GM10248 (cell line): ENCODE results near the gene ARHGAP45.

Experiments used
- CTCF ChIA-PET: fragments of 300-600 bp; sonication (Branson Sonifier 250); formaldehyde crosslinking; extraction: SDS; loops from one replicate; lab custom pipeline; 2021; ENCODE audit warnings: antibody characterized with exemption; lab: Yijun Ruan, JAX
- POLR2A ChIA-PET: fragments of 350-650 bp; sonication (Branson Sonifier 250); formaldehyde crosslinking; extraction: SDS; loops from one replicate; lab custom pipeline; 2020; ENCODE audit warnings: antibody characterized with exemption; lab: Yijun Ruan, JAX
- DNase-seq: peaks from one replicate; pipeline ENCODE4 v3.0.0; 2012; ENCODE audit errors: extremely low spot score
- TF ChIP-seq, protein P1 (sequence below): IDR thresholded peaks from 2 replicates; pipeline ENCODE4 v1.5.1; 2012; ENCODE audit warnings: mild to moderate bottlenecking, low read depth; ENCODE audit errors: extremely low read depth, missing control alignments, control extremely low read depth

The ARHGAP45 gene

DNA sequence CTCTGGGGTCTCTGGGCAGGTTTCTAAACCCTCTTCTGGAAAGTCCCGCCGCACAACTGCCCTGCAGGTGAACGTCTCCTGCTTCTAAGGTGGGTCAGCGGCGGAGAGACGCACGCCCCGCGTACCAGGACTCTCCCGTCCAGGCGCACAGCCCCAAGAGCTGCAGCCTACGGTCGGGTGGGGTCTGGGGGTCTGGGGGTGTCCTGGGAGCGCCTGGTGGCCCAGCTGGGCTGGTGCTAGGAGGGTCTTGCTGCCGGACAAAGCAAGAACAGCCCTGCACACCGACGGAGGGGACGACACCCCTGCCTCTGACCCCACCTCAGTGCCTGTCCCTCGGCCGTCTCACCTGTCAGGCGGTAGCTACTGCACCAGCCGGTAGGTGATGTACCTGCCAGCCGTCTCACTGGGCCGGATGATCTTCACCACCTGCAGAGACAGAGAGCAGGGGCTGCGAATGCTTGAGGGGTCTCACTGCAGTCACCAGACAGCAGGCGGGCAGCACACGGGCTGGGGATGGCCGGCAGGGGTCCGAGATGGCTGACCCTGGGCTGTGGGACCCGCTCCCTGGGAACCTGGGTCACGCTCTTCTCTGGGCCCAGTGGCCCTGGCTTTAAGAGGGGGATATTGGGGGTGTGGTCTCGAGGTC is 22.3 kb downstream of the ARHGAP45 start:
- no peak for DNase-seq
- TF ChIP-seq, protein P1, sequence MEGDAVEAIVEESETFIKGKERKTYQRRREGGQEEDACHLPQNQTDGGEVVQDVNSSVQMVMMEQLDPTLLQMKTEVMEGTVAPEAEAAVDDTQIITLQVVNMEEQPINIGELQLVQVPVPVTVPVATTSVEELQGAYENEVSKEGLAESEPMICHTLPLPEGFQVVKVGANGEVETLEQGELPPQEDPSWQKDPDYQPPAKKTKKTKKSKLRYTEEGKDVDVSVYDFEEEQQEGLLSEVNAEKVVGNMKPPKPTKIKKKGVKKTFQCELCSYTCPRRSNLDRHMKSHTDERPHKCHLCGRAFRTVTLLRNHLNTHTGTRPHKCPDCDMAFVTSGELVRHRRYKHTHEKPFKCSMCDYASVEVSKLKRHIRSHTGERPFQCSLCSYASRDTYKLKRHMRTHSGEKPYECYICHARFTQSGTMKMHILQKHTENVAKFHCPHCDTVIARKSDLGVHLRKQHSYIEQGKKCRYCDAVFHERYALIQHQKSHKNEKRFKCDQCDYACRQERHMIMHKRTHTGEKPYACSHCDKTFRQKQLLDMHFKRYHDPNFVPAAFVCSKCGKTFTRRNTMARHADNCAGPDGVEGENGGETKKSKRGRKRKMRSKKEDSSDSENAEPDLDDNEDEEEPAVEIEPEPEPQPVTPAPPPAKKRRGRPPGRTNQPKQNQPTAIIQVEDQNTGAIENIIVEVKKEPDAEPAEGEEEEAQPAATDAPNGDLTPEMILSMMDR: no peak
- CTCF ChIA-PET: interaction anchor here (1.0 to 2.0 kb wide), 4 partner anchors 9 to 155 kb away, joined by 3 to 5 read pairs (median 4); no protein-coding TSS in a partner anchor
- POLR2A ChIA-PET: interaction anchor here (0.5 to 1.4 kb wide), 2 partner anchors 17 to 251 kb away, joined by 3 read pairs; no protein-coding TSS in a partner anchor

DNA sequence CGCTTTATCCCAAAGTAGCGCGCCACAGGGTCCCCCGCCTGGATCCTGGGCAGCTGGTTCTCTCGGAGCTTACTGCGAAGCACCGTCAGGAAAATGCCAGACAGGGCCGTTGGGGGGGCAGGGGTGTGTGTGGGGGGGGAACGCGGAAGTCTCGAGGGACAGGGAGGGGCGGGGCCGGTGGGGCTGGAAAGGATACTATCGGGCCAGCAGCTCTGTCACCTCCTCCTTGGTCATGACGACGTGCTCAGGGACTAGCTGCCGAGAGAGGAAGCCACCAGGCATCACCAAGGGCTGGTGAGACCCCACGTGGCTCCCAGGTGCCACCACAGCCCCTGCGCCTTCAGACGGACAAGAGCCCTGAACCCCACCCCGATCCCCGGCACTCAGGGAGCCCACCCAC is 22.9 kb downstream of the ARHGAP45 start:
- no peak for DNase-seq
- TF ChIP-seq, protein P1: no peak
- ChIA-PET CTCF (interaction anchor here (1.1 to 2.0 kb wide), 2 partner anchors 10 to 25 kb away, joined by 4 to 5 read pairs; no protein-coding TSS in a partner anchor), POLR2A (interaction anchor here (1.2 to 1.4 kb wide), 2 partner anchors 16 to 23 kb away, joined by 3 read pairs; partner anchors contain the start of gene ARHGAP45)

DNA sequence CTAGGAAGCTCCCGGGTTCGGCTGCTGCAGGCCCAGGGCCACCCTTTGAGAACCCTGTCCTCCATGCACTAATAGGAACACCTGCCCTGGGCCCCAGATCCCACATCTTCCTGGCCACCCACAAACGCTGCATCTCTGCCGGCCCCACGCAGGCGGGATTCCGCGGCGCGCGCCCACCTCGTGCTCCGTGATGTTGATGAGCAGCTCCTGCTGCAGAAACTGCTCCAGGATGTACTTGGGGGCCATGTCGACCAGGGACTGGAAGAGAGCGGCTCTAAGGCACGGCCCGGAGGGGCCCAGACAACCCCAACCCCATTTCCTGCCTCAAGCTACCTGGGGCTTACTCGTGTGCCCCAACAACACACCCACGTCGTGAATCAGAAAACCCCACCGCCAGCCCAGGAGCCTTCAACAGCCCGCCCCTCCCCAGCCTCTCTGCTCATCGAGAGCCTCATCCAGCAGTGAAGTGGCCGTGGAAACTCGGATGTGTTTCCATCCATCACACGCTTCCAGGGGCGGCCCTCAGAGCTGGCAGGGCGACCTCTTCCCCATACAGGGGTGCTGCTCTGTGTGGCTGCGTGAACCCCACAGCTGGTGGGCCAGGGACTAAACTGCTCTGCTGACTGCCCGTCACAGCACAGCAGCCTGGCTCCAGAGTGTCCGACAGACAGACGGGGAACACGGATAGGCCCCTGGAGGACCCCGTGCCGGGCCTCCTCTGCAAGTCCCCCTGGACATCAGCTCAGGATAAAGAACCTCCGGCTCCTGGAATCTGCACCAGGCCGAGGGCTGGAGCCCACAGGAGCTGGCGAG is 24.0 kb downstream of the ARHGAP45 start:
- TF ChIP-seq, protein P1: no peak
- DNase-seq: no peak
- CTCF ChIA-PET: interaction anchor here (0.6 to 2.0 kb wide), 2 partner anchors 23 to 26 kb away, joined by 3 to 5 read pairs; no protein-coding TSS in a partner anchor
- POLR2A ChIA-PET: interaction anchor here (0.5 to 1.2 kb wide), 3 partner anchors 9 to 69 kb away, joined by 3 to 6 read pairs (median 4); partner anchors contain the start of genes ARHGAP45 and RNU6-2

DNA sequence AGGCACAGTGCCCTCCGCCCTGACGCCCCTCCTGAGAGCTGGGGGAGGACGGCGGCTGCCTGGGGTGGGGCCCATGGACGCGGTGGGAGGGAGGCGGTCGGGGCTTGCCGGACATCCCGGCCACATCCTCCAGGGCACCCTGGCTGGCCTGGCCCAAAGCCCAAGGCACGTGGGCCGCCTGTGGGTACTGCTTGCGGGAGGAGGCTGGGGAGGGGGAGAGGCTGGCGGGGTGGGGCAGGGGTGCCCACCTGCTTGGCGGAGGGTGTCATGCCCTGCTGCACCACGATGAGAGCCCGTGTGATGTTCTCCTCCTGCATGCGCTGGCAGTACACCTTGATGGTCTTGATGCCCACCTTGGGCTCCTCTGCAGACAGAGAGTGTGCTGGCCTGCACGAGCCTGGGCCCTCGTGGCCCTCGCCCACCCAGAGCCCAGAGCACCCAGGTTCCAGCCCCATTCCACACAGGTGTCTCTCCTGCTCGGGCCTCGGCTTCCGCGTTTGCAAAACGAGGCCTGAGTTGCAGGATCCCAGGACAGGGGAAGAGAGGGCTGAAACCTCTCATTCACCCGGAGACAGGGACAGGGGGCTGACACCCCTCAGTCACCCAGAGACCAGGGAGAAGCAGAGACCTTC is 24.7 kb downstream of the ARHGAP45 start:
- TF ChIP-seq, protein P1: no peak
- no peak for DNase-seq
- POLR2A ChIA-PET: no interaction called here
- CTCF ChIA-PET: interaction anchor here (2.0 kb wide), 1 partner anchor 27 kb away, joined by 5 read pairs; no protein-coding TSS in a partner anchor

DNA sequence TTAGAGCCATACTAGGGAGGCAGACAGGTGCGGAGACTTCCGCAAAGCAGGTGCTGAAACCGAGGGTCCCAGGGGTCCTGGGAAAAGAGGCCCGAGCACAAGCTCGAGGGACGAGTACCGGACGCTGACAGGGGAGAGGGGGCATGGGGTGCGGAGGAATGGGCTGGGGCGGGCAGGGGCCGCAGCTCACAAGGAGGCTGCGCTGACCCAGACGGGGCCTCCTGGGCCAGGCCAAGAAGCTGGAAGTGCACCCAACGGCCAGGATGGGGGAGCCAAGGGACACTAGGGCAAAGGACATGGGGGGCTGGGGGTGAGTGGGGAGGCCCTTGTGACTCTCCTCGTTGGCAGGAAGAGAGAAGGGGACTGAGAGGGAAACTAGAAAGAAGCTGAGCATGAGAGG is 26.4 kb downstream of the ARHGAP45 start:
- TF ChIP-seq, protein P1: no peak
- ChIA-PET CTCF (interaction anchor here (0.7 to 2.1 kb wide), 2 partner anchors 9 to 101 kb away, joined by 3 to 10 read pairs; no protein-coding TSS in a partner anchor), POLR2A (no interaction called here)
- no peak for DNase-seq
